Osteoblast (primary cell): ENCODE measurements around the gene MASP1. TPM values are rescaled to one million over a fixed set of nuclear protein-coding genes. Genes with fewer than 3 reads are reported as not detected.

ENCODE experiments used
- DNase-seq: peaks from one replicate; pipeline ENCODE4 v3.0.0; 2011; ENCODE audit warnings: low spot score, mixed read lengths; ENCODE audit not compliant: insufficient read length; ENCODE audit errors: missing footprints
- H2AFZ ChIP-seq: 2 replicates; pipeline ENCODE4 v1.6.0; 2011; ENCODE audit warnings: mild to moderate bottlenecking, low read length
- H3K27ac ChIP-seq: 2 replicates; pipeline ENCODE4 v1.5.1; 2011; ENCODE audit warnings: mild to moderate bottlenecking, low read depth, low read length, moderate library complexity
- H3K27me3 ChIP-seq: 2 replicates; pipeline ENCODE4 v1.6.0; 2012; ENCODE audit warnings: mild to moderate bottlenecking, control low read depth, inconsistent platforms, low read length, moderate library complexity; ENCODE audit not compliant: insufficient read depth
- H3K36me3 ChIP-seq: 2 replicates; pipeline ENCODE4 v1.5.1; 2011; ENCODE audit warnings: mild to moderate bottlenecking, low read length, control low read depth, moderate library complexity; ENCODE audit not compliant: insufficient read depth
- H3K4me1 ChIP-seq: 2 replicates; pipeline ENCODE4 v1.5.1; 2011; ENCODE audit warnings: mild to moderate bottlenecking, low read length, control low read depth, moderate library complexity; ENCODE audit not compliant: insufficient read depth
- H3K4me2 ChIP-seq: 2 replicates; pipeline ENCODE4 v1.6.0; 2011; ENCODE audit warnings: mild to moderate bottlenecking, low read length; ENCODE audit not compliant: insufficient read depth
- H3K4me3 ChIP-seq: fragments of 200-600 bp; sonication (generic); 3 replicates; pipeline ENCODE4 v1.5.1; 2012; ENCODE audit warnings: mild to moderate bottlenecking, low read length, inconsistent platforms; ENCODE audit not compliant: insufficient read depth
- H3K79me2 ChIP-seq: 2 replicates; pipeline ENCODE4 v1.6.0; 2012; ENCODE audit warnings: mild to moderate bottlenecking, low read length, control low read depth, inconsistent platforms; ENCODE audit not compliant: insufficient read depth
- H3K9me3 ChIP-seq: 2 replicates; pipeline ENCODE4 v1.5.1; 2011; ENCODE audit warnings: low read depth, low read length, control low read depth
- H4K20me1 ChIP-seq: 2 replicates; pipeline ENCODE4 v1.6.0; 2012; ENCODE audit warnings: mild to moderate bottlenecking, low read length, control low read depth; ENCODE audit not compliant: insufficient read depth
- CTCF ChIP-seq: IDR thresholded peaks from 2 replicates; pipeline ENCODE4 v1.5.1; 2011; ENCODE audit warnings: mild to moderate bottlenecking, low read depth, low read length, moderate library complexity; ENCODE audit errors: extremely low read depth
- total RNA-seq: library from RNA; depleted of rRNA; stranded (reverse); fragments of >200 nt; gene quantifications from 2 replicates; pipeline ENCODE4 v1.2.3, GENCODE V29; 2012

MASP1 gene
- total RNA-seq, 1 donor = 1.4 TPM

- Histone ChIP-seq H3K27ac (no peak overlapping the region), H3K4me2 (no peak overlapping the region), H3K4me3 (no peak overlapping the region)
Measured at GRCh38 chr3:187280644-187281043, 10.9 kb downstream of the MASP1 start.

GRCh38 chr3:187277129-187277462, 14.4 kb downstream of the MASP1 start:
- no peaks in the 10 kb centered on the region for H3K36me3 ChIP-seq
- no peak overlapping the region for H2AFZ ChIP-seq
- no peaks in the 10 kb centered on the region for H3K79me2 ChIP-seq
- DNase-seq = no peak
- H3K9me3 ChIP-seq = no peaks in the 10 kb centered on the region
- H3K4me1 ChIP-seq = peaks cover 3% of the 10 kb centered on the region
- H3K4me2 ChIP-seq = no peak overlapping the region
- H3K27me3 ChIP-seq = peaks cover 4% of the 10 kb centered on the region
- no peaks in the 10 kb centered on the region for H4K20me1 ChIP-seq
- no peak for TF ChIP-seq CTCF
- H3K27ac ChIP-seq = no peak overlapping the region
- H3K4me3 ChIP-seq = no peak overlapping the region

More at GRCh38 chr3:187280644-187281043, 10.9 kb downstream of the MASP1 start:
- no peak for DNase-seq
- Histone ChIP-seq H2AFZ (no peak overlapping the region), H3K79me2 (no peaks in the 10 kb centered on the region), H3K27me3 (peaks cover 4% of the 10 kb centered on the region), H3K9me3 (no peaks in the 10 kb centered on the region), H4K20me1 (no peaks in the 10 kb centered on the region), H3K4me1 (peaks cover 3% of the 10 kb centered on the region), H3K36me3 (no peaks in the 10 kb centered on the region)
- no peak for TF ChIP-seq CTCF

- H2AFZ ChIP-seq = no peak overlapping the region
- H3K36me3 ChIP-seq = no peaks in the 10 kb centered on the region
- H4K20me1 ChIP-seq = no peaks in the 10 kb centered on the region
- H3K4me1 ChIP-seq = peaks cover 2% of the 10 kb centered on the region
- no peaks in the 10 kb centered on the region for H3K79me2 ChIP-seq
- no peaks in the 10 kb centered on the region for H3K9me3 ChIP-seq
- no peak for TF ChIP-seq CTCF
- H3K4me2 ChIP-seq = no peak overlapping the region
- H3K4me3 ChIP-seq = no peak overlapping the region
- no peak for DNase-seq
- H3K27ac ChIP-seq = no peak overlapping the region
- H3K27me3 ChIP-seq = peaks cover 4% of the 10 kb centered on the region
Measured at GRCh38 chr3:187276397-187277128, 15.0 kb downstream of the MASP1 start.

GRCh38 chr3:187274977-187275338, 16.6 kb downstream of the MASP1 start:
- no peak for DNase-seq
- Histone ChIP-seq H3K4me2 (no peak overlapping the region), H3K27me3 (peaks cover 4% of the 10 kb centered on the region), H2AFZ (no peak overlapping the region), H3K4me3 (no peak overlapping the region), H3K36me3 (no peaks in the 10 kb centered on the region), H3K9me3 (no peaks in the 10 kb centered on the region), H3K79me2 (no peaks in the 10 kb centered on the region), H3K4me1 (no peaks in the 10 kb centered on the region), H4K20me1 (no peaks in the 10 kb centered on the region), H3K27ac (no peak overlapping the region)
- TF ChIP-seq CTCF = no peak
